Endometrial microvascular endothelial cells (primary cell): Measurements from ENCODE around the gene FNDC10. TPM values are rescaled to one million over a fixed set of nuclear protein-coding genes. Genes with fewer than 3 reads are reported as not detected.

Source experiments
- in situ Hi-C: cut with HindIII; loops from 2 replicates; pipeline ENCODE4 v1.10.0; 2017; ENCODE audit warnings: low sequenced_read_pairs, low pct_unique_long_range_greater_than_20kb; ENCODE audit errors: inconsistent ontology term
- total RNA-seq: library from RNA; depleted of rRNA; stranded (reverse); fragments of >200 nt; gene quantifications from one replicate; pipeline ENCODE4 v1.2.3, GENCODE V29; 2015; ENCODE audit errors: inconsistent ontology term

FNDC10 gene
- total RNA-seq, 1 donor from 2014 or later = 1.0 TPM

DNA sequence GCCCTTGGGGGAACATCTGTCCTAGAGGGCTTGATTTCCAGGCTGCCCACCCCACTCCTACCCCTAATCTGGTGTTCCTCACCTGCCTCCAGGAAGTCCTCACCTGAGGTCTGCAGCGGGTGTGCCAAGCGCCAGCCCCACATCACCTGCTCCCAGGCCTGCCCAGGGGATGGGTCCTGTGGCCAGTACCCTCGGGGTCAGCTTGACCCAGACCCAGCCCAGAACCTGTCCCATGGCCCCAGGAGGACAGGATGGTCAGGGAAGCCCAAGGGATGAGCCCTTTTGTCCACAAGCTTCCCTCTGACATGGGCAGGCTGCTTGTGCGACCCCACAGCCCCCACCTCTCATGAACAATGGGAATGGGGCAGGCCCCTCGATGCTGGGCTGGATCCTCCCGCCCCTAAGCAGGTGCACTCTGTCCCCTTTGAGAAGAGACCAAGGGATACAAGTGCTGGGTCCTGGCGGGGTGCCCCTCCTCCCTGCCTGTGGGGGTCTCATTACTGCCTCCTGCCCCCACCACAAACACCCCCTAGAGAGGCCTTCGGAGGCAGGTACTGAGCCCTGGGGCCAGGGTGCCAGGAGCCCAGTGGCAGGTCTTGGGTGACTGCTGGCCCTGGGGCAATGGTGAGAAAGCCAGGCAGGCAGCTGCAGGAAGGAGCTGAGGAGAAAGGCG is 18.6 kb upstream of the FNDC10 start:
- in situ Hi-C loops = no loop called here

DNA sequence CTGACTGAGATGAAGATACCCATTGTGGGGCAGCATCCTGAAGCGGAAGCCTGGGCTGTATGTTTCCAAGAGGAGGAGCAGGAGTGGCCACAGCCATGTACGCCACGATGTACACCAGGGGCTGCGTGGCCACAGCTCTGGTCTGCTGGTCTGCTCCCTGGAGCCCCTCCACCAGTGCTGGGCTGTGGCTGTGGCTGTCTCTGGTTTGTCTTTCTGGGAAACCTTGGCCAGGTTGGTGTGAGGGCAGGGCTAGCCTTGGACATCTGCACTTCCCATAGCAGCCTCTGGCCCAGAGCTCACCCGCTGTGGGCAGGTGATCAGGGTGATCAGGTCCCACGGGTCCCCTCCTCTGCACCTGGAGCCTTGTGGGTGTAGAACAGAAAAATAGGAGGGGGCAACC is 18.0 kb upstream of the FNDC10 start:
- in situ Hi-C loops = no loop called here

DNA sequence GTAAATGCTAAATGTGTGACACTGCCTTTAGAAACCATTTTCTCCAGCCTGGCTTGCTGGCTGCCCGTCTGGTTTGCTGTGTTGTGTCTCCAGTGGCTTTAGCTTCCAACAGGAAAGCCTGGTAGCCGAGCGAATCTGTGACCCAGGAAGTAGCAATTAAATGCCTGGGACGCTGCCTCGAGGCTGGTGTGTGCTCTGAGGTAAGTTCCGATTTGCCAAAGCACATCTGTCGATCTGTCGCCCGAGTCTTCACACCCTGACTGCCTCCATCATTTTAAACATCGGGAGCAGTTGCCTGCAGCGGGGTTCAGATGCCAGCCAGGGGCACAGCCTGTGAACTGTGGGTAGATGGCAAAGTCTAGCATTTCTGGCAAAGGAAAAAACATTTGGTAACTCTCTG is 17.6 kb upstream of the FNDC10 start:
- in situ Hi-C loops = no loop called here

DNA sequence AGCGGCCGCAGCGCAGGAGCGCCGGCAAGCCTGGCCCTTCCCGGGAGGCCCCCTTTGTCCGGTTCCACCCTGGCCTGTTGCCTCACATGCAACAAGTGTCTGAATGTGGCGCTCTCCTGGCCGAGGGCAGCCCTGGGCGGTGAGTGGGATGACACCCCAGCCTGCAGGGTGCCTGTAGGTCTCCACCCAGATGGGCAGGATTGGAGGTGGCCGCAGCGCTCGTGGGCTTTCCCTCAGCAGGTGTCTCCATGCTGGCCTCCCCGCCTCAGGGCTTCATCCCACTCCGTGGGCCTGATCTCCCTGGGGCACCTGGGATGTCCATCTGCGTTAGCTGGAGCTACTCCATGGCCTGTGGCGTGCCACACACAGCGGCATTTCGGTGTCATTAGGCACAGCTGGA is 16.9 kb upstream of the FNDC10 start:
- in situ Hi-C loops = no loop called here

DNA sequence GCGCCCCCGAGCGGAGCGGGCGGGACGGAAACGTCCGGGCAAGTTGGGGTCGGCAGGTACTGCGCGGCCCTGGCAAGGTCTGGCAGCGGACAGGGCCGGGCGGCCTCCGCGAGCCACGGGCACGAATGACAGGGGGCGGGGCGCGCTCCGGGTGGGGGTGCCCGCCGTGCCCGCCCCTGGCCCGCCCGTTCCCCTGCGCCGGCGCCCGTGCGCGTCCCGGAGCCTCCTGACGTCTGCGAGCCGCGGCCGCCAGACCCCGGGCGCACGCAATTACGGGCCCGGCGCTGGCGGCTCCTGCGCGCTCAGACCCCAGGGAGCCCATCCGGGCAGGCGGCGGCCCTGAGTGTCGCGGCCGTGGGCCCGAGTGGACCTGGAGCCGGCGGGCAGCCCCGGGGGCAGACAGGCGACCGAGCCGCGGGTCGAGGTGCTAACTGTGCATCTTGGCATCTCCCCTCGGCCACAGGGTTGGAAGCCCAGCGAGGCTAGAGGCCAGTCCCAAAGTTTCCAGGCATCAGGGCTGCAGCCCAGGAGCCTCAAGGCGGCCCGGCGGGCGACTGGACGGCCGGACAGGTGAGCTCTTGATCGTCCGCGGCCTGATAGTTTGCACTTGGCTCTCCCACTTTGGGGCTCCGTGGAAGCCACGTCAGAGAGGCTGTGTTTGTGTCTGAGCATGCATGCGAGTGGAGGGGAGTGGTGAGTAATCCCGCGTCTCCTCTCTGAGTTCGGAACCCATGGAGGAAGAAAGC is 16.3 kb upstream of the FNDC10 start:
- in situ Hi-C loops = no loop called here

DNA sequence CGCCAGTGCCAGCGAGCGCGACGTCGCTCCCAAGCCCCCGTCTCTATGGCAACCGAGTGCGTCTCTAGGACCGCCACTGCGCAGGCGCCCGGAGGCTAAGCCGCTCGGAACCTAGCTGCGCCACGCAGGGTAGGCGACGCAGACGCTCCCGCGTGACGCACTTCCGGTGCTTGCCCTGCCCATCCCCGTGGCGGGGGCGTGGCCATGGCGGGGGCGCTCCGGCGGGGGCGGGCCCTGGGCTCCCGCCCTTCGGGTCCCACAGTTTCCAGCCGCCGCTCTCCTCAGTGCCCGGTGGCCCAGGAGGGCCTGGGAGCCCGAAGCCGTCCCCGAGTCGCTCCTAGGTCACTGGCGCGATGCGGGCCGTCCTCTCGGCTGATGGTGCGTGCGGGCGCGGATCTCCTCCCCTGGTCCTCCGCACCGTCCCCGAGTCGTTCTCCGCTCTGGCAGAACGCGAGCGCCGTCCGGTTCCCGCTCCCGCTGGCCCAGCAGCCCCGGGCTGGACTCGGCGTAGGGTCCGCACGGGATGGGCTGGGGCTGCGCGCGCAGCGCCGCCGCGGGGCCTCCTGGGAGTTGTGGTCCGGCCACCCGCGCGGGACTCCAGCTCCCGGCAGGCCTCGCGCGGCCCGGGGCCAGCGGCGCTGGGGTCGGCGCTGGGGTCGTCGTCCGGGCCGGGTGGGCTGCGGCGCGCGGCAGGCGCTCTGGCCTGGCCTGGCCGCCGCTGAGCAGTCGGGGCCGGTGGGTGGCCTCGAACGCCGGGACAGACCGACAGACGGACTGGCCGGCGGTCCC is 15.5 kb upstream of the FNDC10 start, which contains the start of gene MIB2:
Gene MIB2 (plus strand): TSS at position 245 of the 789 bp plus-strand sequence. CDS start 7,953 bp downstream, outside the sequence.
- in situ Hi-C loops = no loop called here

DNA sequence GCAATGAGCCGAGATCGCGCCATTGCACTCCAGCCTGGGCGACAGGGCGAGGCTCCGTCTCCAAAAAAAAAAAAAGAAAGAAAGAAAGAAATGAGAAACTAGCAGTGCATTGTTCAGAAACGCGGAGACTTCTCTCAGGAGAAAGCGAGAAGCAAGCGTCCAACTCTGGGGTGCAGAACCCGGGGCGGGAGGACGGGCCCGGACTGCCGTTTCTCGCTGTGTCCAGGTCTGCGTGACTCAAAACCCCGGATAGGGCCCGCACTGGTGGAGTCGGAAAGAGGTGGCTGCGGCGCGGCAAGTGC is 15.0 kb upstream of the FNDC10 start:
- in situ Hi-C loops = no loop called here

DNA sequence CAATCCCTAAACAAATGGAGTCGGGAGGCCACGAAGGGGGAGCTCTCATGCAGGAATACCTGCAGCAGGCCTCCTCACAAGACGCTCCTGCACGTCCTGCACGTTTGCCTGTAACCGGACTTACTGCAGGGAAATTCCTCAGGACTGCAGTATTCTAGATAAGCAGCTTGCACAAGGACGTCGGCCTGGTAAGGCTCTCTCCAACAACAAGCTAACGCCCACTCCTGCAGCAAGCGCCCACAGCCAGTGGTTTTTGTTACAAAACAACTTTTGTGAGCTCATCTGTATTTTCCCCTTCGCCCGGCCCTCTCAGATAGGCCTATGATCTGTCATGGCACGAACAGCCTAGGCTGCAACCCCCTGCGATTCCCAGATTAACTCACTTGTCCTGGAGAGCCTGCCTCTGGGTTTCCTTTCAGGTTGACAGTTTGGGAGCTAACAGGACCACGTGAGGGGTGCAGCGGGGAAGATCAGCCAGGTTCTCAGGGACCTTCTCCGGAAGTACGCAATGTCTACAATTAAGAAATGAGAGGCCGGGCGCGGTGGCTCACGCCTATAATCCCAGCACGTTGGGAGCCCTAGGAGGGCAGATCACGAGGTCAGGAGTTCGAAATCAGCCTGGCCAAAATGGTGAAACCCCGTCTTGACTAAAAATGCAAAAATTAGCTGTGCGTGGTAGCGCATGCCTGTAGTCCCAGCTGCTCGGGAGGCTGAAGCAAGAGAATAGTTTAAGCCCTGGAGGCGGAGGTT is 14.4 kb upstream of the FNDC10 start:
- in situ Hi-C loops = no loop called here

DNA sequence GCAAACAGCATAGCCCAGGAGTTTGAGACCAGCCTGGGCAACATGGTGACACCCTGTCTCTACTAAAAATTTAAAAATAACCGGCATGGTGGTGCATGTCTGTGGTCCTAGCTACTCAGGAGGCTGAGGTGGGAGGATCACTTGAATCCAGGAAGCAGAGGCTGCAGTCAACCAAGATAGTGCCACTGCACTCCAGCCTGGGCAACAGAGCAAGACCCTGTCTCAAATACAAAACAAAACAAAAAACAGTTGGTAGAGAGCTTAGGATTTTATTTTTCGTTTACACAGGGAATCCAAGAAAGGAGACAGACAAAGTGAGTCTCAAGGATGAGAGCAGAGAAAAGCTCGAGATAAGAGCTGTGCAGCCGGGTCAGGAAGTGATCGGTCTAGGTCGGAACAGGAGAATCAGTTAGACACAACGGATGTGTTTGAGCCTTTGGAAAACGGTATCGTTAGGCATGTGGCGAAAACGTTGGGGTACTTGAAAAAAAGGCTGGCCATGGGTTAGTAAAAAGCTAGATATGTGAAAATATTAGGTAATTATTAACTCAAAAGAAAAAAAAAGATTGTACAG is 13.7 kb upstream of the FNDC10 start:
- in situ Hi-C loops = no loop called here

DNA sequence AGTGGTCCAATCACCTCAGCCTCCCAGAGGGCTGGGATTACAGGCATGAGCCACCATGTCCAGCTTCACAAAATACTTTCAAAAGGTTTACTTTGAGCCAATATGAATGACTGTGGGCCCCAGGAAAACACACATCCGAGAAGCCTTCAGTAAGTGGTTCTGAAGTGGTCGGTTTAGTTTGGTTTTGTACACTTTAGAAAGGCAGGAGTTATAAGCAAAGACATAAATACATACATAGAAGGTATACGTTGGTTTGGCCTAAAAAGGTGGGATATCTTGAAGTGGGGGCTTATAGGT is 12.1 kb upstream of the FNDC10 start:
- in situ Hi-C loops = no loop called here

DNA sequence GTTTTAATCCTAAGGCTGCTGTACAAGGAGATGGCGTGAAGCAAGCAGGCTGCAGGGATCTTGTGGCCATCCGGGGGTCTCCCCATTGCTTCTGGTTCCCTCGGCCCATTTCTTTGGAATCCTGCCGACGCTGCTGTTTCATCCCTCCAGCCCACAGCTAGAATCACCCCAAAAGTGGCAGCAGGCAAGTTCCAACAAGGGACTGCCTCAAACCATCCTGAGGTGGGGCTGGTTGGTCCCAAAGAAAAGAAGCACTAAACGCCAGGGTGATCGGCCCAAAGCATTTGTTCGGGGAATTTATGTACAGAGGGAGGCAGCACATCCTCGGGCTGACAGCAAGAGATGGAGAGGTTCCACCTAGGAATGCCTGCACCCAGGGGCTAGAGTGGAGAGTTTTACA is 10.9 kb upstream of the FNDC10 start:
- in situ Hi-C loops = no loop called here

DNA sequence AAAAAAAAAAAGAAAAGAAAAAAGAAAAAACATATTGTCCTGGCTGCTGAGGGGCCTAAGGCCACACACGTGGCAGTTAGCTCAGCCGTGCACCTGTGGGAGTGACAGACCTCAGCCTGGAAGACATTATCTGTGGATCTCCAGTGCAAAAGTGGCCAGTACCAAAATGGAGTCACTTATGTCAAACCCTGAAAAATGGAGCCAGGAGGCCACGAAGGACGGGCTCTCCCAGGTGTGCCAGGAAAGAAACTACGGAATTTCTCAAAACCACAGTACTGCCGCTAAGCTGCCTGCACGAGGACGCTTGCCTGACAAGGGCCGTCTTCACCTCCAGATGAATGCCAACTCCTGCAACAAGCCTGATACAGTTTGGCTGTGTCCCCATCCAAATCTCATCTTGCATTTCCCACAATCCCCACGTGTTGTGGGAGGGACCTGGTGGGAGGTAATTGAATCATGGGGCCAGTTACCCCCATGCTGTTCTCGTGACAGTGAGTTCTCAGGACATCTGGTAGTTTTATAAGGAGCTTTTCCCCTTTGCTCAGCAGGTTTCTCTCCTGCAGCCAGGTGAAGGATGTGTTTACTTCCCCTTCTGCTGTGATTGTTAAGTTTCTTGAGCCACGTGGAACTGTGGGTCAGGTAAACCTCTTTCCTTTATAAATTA is 10.0 kb upstream of the FNDC10 start:
- in situ Hi-C loops = no loop called here

DNA sequence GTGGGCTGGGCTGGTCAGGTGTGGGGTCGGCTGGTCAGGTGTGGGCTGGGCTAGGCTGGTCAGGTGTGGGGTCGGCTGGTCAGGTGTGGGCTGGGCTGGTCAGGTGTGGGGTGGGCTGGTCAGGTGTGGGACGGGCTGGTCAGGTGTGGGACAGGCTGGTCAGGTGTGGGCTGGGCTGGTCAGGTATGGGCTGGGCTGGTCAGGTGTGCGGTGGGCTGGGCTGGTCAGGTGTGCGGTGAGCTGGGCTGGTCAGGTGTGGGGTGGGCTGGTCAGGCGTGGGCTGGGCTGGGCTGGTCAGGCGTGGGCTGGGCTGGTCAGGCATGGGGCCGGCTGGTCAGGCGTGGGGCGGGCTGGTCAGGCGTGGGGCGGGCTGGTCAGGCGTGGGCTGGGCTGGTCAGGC is 6.3 kb upstream of the FNDC10 start:
- in situ Hi-C loops = no loop called here

DNA sequence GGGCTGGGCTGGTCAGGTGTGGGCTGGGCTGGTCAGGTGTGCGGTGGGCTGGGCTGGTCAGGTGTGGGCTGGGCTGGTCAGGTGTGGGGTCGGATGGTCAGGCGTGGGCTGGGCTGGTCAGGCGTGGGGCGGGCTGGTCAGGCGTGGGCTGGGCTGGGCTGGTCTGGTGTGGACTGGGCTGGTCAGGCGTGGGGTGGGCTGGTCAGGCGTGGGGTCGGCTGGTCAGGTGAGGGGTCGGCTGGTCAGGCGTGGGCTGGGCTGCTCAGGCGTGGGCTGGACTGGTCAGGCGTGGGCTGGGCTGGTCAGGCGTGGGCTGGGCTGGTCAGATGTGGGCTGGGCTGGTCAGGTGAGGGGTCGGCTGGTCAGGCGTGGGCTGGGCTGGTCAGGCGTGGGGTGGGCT is 5.8 kb upstream of the FNDC10 start:
- in situ Hi-C loops = no loop called here

DNA sequence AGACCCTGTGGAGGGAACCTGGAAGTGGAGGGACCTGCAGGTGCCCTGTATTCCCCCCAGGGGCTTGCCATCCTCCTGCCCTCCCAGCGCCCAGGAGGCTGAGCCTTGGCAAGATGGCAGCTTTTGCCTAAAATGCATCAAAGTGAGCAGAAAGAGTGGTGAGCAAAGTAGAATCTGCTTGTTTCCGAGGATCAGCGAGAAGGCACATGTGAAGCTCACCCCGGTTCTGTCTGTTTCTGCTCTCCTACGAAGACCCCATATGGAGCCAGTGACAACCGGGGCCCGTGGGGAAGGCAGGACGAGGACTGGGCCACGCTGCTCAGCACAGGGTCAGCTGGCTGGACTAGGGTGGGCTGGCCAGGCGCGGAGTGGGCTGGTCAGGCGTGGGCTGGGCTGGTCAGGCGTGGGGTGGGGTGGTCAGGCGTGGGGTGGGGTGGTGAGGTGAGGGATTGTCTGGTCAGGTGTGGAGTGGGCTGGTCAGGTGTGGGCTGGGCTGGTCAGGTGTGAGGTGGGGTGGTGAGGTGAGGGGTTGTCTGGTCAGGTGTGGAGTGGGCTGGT is 5.2 kb upstream of the FNDC10 start:
- in situ Hi-C loops = no loop called here

DNA sequence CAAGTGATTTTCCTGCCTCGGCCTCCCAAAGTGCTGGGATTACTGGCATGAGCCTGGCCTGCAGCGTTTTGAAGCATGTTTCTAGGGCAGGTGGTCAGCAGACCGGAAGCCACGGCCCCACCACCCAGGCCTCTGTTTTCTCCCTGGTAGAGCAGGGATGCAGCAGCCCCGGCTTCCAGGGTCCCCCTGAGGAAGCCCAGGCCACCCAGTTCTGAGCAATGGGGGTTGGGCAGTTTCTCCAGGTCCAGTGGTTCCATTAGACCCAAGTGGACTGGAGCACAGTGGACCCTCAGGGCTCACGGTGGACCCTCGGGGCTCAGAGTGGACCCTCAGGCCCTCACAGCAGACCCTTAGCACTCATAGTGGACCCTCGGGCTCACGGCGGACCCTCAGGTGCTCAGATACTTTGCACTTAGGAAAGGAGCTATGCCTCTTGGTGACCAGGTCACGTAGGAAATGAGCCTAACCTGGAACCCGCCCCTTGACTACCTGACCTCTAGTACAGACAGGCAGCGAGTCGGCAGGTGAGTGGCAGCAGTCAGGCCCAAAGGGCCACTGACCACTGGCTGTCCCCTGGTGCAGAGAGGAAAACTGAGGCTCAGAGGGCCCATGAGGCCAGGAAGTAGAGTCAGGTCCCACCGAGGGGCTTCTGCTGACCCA is 4.6 kb upstream of the FNDC10 start:
- in situ Hi-C loops = no loop called here

DNA sequence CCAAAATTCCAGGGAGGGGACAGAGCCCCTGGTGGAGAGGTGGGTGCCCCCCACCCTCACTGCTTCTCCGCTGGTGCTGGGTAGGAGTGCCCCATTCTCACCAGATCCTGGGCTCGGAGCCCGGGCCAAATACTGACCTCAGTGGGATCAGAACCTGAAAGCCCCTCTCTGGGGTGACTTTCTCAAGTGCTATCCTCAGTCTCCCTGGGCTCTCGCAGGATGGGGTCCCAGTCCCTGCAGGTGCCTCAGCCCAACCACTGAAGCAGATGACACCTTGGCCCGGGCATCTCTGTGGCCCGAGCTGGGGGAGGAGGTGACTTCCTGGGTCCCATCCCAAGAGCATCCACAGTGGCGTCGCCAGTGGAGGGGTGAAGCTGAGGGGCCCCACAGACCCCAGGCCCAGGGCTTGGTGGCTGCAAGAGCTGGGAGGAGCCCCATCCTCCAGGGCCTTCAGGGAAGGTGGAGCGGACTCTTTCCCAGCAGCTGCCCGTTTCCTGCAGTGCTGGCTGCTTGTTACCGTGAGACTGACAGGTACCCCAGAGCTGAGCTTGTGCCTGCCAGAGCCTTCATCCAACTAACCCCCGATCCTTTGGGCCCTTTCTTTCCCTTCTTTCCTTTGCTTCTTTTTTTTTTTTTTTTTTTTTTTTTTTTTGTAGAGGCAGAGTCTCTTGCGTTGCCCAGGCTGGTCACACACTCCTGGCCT is 3.9 kb upstream of the FNDC10 start:
- in situ Hi-C loops = no loop called here
